ENCODE measurements around the gene NLGN1.

NLGN1 gene

DNA sequence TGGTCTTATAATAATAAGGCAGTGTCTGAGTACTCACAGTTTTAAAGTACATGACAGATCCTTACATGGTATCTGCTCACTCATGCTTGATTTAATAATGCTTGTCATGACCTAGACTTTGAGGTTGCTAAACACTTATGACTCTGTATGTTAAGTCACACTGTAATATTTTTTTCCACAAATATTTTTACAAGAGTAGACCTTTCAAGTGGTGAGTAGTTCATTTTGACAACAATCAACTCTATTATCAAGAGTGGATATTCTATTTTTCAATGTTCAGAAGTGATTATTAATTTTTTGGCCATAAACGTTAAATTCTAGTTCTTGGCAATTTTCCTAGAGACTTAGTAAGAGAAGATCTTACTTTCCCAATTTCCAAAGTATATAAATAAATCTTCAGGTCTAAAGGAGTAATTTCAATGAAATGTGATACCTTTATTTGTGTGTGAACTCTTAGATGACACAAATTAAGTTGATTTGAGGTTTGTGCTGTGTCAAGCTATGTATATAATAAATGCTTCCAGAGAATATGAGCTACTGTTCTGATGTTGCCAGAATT is 104.5 kb downstream of the NLGN1 start:
- TF ChIP-seq GATA3 (IDR thresholded peaks at IDR 0.05; ENCODE audit: low read depth, low read length) = no peak

GRCh38 chr3:173502983-173503568 is 105.5 kb downstream of the NLGN1 start:
- TF ChIP-seq GATA2 (IDR thresholded peaks at IDR 0.05; ENCODE audit: low read depth, low read length) (no peak), GATA3 (IDR thresholded peaks at IDR 0.05; ENCODE audit: low read depth, low read length) (no peak)

GRCh38 chr3:173510565-173510964 is 113.0 kb downstream of the NLGN1 start:
- no peak for TF ChIP-seq GATA3 (IDR thresholded peaks at IDR 0.05; ENCODE audit: low read depth, low read length)
- no peak for TF ChIP-seq GATA2 (IDR thresholded peaks at IDR 0.05; ENCODE audit: low read depth, low read length)

DNA sequence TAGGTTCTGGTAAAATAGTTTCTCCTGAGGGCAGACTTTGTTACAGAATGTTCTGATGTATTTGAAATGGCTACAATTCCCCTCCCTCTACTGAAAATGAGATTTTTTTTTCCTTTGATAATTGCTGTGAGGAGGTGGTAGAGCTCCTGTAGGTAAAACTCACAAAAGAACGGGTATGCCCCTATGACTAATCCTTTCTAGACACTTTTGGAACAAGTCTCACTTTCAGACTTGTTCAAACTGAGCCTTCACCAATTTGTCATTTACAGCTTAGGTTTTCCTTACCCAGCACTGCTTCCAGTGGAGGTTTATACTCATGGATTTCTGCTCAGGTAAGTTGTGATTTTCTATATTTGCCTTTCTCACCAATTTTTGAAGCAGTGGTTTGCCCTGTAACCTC is 115.6 kb downstream of the NLGN1 start:
- no peak for TF ChIP-seq GATA3 (IDR thresholded peaks at IDR 0.05; ENCODE audit: low read depth, low read length)
- no peak for TF ChIP-seq GATA2 (IDR thresholded peaks at IDR 0.05; ENCODE audit: low read depth, low read length)

DNA sequence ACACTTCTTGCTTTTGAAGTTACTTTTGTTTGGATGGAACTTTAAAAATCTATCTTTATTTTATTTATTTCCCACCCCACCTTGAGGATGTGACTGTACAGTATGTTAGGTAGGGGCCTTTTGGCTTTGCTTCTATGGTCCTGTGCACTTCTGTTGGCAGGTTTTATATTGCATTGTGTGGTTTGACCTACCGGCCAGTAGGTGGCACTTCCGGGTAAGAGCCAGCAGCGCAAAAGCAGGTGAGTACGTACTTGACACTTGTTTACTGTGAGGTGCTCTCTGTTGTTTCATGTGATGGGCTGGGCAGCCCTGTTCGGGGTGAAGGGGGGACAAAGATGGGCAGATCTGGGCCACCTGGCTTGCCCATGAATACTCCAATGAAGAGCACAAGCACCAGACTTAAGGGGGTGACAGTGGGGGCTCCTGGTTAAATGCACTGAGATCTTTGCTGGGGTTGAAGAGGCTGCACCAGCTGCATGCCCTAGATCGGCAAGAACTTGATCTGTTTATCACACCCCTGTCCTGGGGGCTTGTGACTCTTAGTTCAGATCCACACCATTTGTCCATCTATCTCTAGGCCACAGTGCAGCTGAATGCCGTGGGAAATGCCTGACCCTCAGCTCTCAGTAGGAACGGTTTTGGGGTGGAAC is 131.6 kb downstream of the NLGN1 start:
- TF ChIP-seq GATA3 (IDR thresholded peaks at IDR 0.05; ENCODE audit: low read depth, low read length) (no peak), GATA2 (IDR thresholded peaks at IDR 0.05; ENCODE audit: low read depth, low read length) (no peak)

GRCh38 chr3:173531602-173532001 is 134.1 kb downstream of the NLGN1 start:
- TF ChIP-seq GATA3 (IDR thresholded peaks at IDR 0.05; ENCODE audit: low read depth, low read length) (no peak), GATA2 (IDR thresholded peaks at IDR 0.05; ENCODE audit: low read depth, low read length) (no peak)

DNA sequence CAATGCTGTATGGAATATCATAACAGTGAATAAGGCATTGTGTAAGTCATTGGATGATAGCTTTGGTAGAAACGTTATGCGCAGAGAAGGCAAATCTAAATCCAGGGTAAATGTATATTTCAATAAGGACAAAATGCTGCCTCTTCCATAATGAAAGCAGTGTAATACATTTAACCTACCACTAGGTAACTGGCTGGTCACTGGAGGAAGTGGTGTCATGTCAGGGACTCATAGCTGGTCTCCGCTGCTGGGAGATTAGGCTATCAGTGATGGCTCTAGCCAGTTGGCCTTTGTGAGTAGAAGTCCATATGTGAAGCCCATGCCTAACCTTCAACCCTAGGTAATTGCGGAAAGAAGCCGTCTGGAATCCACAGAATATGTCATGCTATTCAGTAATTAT is 140.9 kb downstream of the NLGN1 start:
- TF ChIP-seq GATA2 (IDR thresholded peaks at IDR 0.05; ENCODE audit: low read depth, low read length) (no peak), GATA3 (IDR thresholded peaks at IDR 0.05; ENCODE audit: low read depth, low read length) (no peak)

- no peak for TF ChIP-seq GATA2 (IDR thresholded peaks at IDR 0.05; ENCODE audit: low read depth, low read length)
- TF ChIP-seq GATA3 (IDR thresholded peaks at IDR 0.05; ENCODE audit: low read depth, low read length) = no peak
Measured at GRCh38 chr3:173547070-173547469, 149.5 kb downstream of the NLGN1 start.

DNA sequence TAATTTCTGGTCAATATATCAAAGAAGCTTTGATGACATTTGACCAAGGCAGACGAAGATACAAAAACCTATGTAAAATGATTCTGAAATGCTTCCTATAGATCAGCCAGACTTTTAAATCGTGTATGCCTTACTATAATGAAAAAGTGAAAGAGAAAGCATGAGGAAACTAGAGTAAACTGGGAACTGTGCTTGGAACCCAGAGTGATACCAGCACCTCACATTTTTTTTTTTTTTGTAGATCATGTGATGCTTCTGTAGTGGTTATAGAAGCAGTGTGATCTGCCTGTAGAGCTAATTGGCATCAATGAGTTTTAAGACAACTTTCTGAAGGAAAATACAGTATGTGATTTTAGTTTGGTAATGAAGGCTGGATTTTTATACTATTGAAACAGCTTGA is 150.7 kb downstream of the NLGN1 start:
- TF ChIP-seq GATA2 (IDR thresholded peaks at IDR 0.05; ENCODE audit: low read depth, low read length) (no peak), GATA3 (IDR thresholded peaks at IDR 0.05; ENCODE audit: low read depth, low read length) (no peak)

- TF ChIP-seq GATA3 (IDR thresholded peaks at IDR 0.05; ENCODE audit: low read depth, low read length) (no peak), GATA2 (IDR thresholded peaks at IDR 0.05; ENCODE audit: low read depth, low read length) (no peak)
Measured at GRCh38 chr3:173552526-173552925, 155.0 kb downstream of the NLGN1 start.

DNA sequence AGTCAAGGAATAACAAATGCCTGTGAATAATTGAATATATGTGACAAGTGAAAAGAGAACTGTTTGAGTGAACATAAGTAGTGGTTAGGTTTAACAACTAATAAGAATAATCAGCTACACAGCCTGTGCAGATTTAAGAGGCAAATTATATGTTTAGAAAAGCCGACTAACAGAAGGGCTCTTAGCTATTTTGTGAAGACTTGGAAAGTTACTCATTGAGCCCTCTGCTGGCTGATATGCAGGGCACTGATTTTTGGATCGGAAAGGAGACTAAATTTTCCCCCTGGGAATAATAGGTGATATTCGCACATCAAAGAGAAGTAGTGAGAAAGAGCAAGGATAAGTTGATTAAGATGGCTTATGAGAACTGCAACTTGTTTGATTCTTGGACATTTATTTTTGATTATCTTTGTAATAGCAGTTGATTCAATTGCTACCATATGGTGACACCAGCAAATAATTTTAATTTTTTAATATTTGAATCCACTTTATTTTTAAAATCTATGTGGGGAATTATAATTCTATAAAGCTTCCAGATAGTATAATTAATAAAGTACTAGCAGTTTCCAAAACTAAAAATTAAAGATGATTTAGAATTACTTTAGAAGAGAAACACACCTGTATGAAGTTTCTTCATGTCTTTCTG is 156.2 kb downstream of the NLGN1 start:
- TF ChIP-seq GATA2 (IDR thresholded peaks at IDR 0.05; ENCODE audit: low read depth, low read length) = no peak
- no peak for TF ChIP-seq GATA3 (IDR thresholded peaks at IDR 0.05; ENCODE audit: low read depth, low read length)

DNA sequence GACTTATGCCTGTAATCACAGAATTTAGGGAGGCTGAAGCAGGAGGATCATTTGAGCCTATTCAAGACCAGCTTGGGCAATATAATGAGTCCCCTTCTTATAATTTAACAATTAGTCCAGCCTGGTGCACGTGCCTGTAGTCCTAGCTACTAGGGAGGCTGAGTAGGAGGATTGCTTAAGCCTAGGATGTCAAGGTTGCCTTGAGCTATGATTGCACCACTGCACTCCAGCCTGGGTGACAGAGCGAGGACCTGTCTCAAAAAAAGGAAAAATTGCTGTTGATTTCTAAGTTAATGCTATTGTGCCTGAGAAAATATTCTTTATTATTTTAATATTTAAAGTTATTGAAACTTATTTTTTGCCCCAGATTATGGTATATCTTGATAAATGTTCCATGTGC is 159.0 kb downstream of the NLGN1 start:
- TF ChIP-seq GATA3 (IDR thresholded peaks at IDR 0.05; ENCODE audit: low read depth, low read length) (no peak), GATA2 (IDR thresholded peaks at IDR 0.05; ENCODE audit: low read depth, low read length) (no peak)

GRCh38 chr3:173567997-173568396 is 170.5 kb downstream of the NLGN1 start:
- TF ChIP-seq GATA3 (IDR thresholded peaks at IDR 0.05; ENCODE audit: low read depth, low read length) = no peak
- no peak for TF ChIP-seq GATA2 (IDR thresholded peaks at IDR 0.05; ENCODE audit: low read depth, low read length)

GRCh38 chr3:173568623-173569022 is 171.1 kb downstream of the NLGN1 start:
- TF ChIP-seq GATA2 (IDR thresholded peaks at IDR 0.05; ENCODE audit: low read depth, low read length) (no peak), GATA3 (IDR thresholded peaks at IDR 0.05; ENCODE audit: low read depth, low read length) (no peak)

DNA sequence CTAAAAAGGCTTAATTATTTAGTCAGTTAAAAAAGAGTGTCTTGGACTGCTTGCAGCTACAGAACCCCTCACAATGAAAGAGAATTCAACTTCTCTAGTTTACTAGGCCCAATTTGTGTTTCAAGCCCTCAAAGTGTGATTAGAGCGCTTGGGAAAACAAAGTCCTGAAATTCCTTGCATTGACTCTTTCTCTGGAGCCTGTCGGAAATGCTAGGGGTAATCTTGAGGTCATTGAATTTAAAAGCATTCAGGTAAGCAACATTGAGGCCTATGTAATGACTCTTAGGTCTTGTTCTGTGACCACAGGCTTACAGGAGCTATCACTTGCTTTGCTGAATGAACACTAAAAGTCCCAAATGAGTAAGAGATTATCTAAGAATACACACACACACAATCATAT is 186.0 kb downstream of the NLGN1 start:
- TF ChIP-seq GATA2 (IDR thresholded peaks at IDR 0.05; ENCODE audit: low read depth, low read length) = no peak
- no peak for TF ChIP-seq GATA3 (IDR thresholded peaks at IDR 0.05; ENCODE audit: low read depth, low read length)

All from SH-SY5Y (cell line).